Panc1 (cell line): ENCODE results near the gene MYO1F.

Source experiments
- POLR2AphosphoS5 ChIP-seq: IDR thresholded peaks from 2 replicates; pipeline ENCODE4 v1.6.1; 2012; ENCODE audit warnings: mild to moderate bottlenecking, low read depth, low read length, moderate library complexity
- SIN3A ChIP-seq: IDR thresholded peaks from 2 replicates; pipeline ENCODE4 v1.6.1; 2012; ENCODE audit warnings: low read depth, mild to moderate bottlenecking, low read length, moderate library complexity, borderline replicate concordance; ENCODE audit not compliant: insufficient read depth
- TCF7L2 ChIP-seq: IDR thresholded peaks from 2 replicates; pipeline ENCODE4 v1.6.1; 2011; ENCODE audit warnings: mild to moderate bottlenecking, low read depth, low read length, inconsistent platforms
- TF ChIP-seq, protein P1 (sequence below): fragments of 450-650 bp; IDR thresholded peaks from 2 replicates; pipeline ENCODE4 v1.5.1; 2017; ENCODE audit warnings: mild to moderate bottlenecking
- TF ChIP-seq, protein P2 (sequence below), 2 experiments: IDR thresholded peaks; 2 replicates each; pipeline ENCODE4 v1.6.1; 2011 to 2012; ENCODE audit warnings: low read depth in 2 of 2, control low read depth in 1 of 2, low read length in 1 of 2, mild to moderate bottlenecking in 1 of 2, moderate library complexity in 1 of 2; ENCODE audit not compliant: insufficient read depth in 1 of 2

DNA sequence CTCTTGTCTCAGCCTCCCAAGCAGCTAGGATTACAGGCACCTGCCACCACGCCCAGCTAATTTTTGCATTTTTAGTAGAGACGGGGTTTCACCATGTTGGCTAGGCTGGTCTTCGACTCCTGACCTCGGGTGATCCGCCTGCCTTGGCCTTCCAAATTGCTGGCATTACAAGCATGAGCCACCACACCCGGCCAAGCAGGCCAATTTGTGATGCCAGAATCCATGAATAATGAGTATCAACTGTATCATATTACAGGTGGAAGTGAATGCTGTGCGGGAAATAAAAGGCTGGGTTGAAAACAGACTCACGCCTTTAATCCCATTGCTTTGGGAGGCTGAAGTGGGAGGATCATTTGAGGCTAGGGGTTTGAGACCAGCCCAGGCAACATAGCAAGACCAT lies 49.6 kb upstream of the MYO1F start:
- TF ChIP-seq, protein P1, sequence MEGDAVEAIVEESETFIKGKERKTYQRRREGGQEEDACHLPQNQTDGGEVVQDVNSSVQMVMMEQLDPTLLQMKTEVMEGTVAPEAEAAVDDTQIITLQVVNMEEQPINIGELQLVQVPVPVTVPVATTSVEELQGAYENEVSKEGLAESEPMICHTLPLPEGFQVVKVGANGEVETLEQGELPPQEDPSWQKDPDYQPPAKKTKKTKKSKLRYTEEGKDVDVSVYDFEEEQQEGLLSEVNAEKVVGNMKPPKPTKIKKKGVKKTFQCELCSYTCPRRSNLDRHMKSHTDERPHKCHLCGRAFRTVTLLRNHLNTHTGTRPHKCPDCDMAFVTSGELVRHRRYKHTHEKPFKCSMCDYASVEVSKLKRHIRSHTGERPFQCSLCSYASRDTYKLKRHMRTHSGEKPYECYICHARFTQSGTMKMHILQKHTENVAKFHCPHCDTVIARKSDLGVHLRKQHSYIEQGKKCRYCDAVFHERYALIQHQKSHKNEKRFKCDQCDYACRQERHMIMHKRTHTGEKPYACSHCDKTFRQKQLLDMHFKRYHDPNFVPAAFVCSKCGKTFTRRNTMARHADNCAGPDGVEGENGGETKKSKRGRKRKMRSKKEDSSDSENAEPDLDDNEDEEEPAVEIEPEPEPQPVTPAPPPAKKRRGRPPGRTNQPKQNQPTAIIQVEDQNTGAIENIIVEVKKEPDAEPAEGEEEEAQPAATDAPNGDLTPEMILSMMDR, result no peak
- TF ChIP-seq, protein P2, sequence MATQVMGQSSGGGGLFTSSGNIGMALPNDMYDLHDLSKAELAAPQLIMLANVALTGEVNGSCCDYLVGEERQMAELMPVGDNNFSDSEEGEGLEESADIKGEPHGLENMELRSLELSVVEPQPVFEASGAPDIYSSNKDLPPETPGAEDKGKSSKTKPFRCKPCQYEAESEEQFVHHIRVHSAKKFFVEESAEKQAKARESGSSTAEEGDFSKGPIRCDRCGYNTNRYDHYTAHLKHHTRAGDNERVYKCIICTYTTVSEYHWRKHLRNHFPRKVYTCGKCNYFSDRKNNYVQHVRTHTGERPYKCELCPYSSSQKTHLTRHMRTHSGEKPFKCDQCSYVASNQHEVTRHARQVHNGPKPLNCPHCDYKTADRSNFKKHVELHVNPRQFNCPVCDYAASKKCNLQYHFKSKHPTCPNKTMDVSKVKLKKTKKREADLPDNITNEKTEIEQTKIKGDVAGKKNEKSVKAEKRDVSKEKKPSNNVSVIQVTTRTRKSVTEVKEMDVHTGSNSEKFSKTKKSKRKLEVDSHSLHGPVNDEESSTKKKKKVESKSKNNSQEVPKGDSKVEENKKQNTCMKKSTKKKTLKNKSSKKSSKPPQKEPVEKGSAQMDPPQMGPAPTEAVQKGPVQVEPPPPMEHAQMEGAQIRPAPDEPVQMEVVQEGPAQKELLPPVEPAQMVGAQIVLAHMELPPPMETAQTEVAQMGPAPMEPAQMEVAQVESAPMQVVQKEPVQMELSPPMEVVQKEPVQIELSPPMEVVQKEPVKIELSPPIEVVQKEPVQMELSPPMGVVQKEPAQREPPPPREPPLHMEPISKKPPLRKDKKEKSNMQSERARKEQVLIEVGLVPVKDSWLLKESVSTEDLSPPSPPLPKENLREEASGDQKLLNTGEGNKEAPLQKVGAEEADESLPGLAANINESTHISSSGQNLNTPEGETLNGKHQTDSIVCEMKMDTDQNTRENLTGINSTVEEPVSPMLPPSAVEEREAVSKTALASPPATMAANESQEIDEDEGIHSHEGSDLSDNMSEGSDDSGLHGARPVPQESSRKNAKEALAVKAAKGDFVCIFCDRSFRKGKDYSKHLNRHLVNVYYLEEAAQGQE (IDR thresholded peaks at IDR 0.05; ENCODE audit: insufficient read depth in 1 of 2, low read depth in 2 of 2, low read length in 1 of 2), result no peak
- TF ChIP-seq POLR2AphosphoS5 (no peak), TCF7L2 (no peak), SIN3A (no peak)
